ENCODE results near the gene TMEFF1. TPM values are rescaled to one million over a fixed set of nuclear protein-coding genes. Genes with fewer than 3 reads are reported as not detected.

TMEFF1 gene
- total and polyA plus RNA-seq, 4 donors, result 0.01 to 0.77 (median 0.71) TPM; not detected in 1

DNA sequence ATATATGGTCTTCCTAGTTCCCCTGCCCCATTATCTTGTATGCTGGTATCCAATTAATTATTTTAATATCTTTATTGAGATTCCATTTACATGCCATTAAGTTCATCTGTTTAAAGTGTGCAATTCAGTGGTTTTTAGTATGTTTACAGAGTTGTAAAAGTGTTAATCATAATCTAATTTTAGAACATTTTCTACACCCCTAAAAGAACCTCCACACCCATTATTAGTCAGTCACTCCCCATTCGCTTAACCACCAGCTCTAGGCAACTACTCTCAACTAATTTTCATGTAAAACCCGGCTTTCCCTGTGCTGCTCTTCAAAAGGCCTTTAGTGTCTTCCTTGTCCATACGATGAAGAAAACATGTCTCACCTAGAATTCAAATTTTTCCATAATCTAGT, 84.1 kb downstream of the TMEFF1 start:
- no peak overlapping the region for H3K27ac ChIP-seq (ENCODE audit: low read depth in 1 of 2, low read length in 1 of 2)
- no peaks in the 10 kb centered on the region for H3K27me3 ChIP-seq (ENCODE audit: control insufficient read depth in 3 of 3, insufficient read depth in 3 of 3, low read length in 2 of 3)
- 96 to 97% methylated on average over 3 of the region's 3 CpGs for WGBS, 2 donors
- ATAC-seq (ENCODE audit: insufficient read depth, low FRiP score) (no peak), DNase-seq (no peak)
- H3K9me3 ChIP-seq (ENCODE audit: control insufficient read depth in 4 of 4, insufficient read depth in 3 of 4, low read length in 3 of 4), result no peaks in the 10 kb centered on the region
- H3K4me1 ChIP-seq (ENCODE audit: control insufficient read depth in 5 of 5, insufficient read depth in 5 of 5, low read length in 5 of 5), result no peaks in the 10 kb centered on the region
- H3K9ac ChIP-seq (ENCODE audit: insufficient read depth in 1 of 2, low read length in 2 of 2), result no peak overlapping the region
- H3K4me3 ChIP-seq, result no peak overlapping the region
- TF ChIP-seq, protein P1, sequence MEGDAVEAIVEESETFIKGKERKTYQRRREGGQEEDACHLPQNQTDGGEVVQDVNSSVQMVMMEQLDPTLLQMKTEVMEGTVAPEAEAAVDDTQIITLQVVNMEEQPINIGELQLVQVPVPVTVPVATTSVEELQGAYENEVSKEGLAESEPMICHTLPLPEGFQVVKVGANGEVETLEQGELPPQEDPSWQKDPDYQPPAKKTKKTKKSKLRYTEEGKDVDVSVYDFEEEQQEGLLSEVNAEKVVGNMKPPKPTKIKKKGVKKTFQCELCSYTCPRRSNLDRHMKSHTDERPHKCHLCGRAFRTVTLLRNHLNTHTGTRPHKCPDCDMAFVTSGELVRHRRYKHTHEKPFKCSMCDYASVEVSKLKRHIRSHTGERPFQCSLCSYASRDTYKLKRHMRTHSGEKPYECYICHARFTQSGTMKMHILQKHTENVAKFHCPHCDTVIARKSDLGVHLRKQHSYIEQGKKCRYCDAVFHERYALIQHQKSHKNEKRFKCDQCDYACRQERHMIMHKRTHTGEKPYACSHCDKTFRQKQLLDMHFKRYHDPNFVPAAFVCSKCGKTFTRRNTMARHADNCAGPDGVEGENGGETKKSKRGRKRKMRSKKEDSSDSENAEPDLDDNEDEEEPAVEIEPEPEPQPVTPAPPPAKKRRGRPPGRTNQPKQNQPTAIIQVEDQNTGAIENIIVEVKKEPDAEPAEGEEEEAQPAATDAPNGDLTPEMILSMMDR (IDR thresholded peaks at IDR 0.05; ENCODE audit: control extremely low read depth, extremely low read depth), result no peak
- H3K36me3 ChIP-seq (ENCODE audit: control insufficient read depth in 4 of 4, insufficient read depth in 4 of 4, low read length in 4 of 4), result no peaks in the 10 kb centered on the region

DNA sequence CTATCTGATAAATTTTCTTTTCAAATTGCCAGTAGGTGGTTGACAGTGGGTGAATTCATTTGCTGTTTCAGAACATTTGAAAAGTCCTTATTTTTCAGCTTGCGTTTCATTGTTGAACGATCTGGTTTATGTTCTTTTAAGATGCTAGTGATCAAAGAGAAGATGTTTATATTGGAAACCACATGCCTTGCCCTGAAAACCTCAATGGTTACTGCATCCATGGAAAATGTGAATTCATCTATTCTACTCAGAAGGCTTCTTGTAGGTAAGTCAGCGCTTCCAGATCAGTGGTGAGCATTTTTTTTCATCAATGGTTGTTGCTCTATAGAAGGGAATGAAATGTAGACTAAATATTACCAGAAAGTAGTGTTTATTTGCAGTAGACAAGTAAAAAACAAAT, 88.3 kb downstream of the TMEFF1 start:
- DNase-seq, result no peak
- ATAC-seq (ENCODE audit: insufficient read depth, low FRiP score), result no peak
- WGBS, 2 donors, result 85 to 86% methylated on average over 3 of the region's 3 CpGs

DNA sequence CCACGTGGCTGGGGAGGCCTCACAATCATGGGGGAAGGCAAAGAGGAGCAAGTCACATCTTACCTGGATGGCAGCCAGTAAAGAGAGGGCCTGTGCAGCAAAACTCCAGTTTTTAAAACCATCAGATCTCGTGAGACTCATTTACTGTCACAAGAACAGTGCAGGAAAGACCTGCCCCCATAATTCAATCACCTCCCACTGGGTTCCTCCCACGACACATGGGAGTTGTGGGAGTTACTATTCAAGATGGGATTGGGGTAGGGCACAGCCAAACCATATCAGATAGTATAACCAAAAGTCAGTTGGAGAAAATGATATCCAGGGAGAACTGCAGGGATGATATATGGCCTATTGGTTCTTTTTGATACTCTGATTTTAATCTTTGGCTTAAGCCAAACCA, 94.9 kb downstream of the TMEFF1 start:
- no peak for DNase-seq
- H3K36me3 ChIP-seq (ENCODE audit: control insufficient read depth in 4 of 4, insufficient read depth in 4 of 4, low read length in 4 of 4), result peaks cover 0 to 2% (median 0%) of the 10 kb centered on the region in 4 donors
- H3K9ac ChIP-seq (ENCODE audit: insufficient read depth in 1 of 2, low read length in 2 of 2), result no peak overlapping the region
- H3K9me3 ChIP-seq (ENCODE audit: control insufficient read depth in 4 of 4, insufficient read depth in 3 of 4, low read length in 3 of 4), result no peaks in the 10 kb centered on the region
- H3K27me3 ChIP-seq (ENCODE audit: control insufficient read depth in 3 of 3, insufficient read depth in 3 of 3, low read length in 2 of 3), result no peaks in the 10 kb centered on the region
- H3K27ac ChIP-seq (ENCODE audit: low read depth in 1 of 2, low read length in 1 of 2), result no peak overlapping the region
- H3K4me1 ChIP-seq (ENCODE audit: control insufficient read depth in 5 of 5, insufficient read depth in 5 of 5, low read length in 5 of 5), result no peaks in the 10 kb centered on the region
- no peak overlapping the region for H3K4me3 ChIP-seq
- TF ChIP-seq, protein P1 (IDR thresholded peaks at IDR 0.05; ENCODE audit: control extremely low read depth, extremely low read depth), result no peak
- no peak for ATAC-seq (ENCODE audit: insufficient read depth, low FRiP score)
- WGBS, 2 donors, result 82 to 85% methylated on average over 3 of the region's 3 CpGs

More for the DNA sequence above, 88.3 kb downstream of the TMEFF1 start:
- TF ChIP-seq, protein P1 (IDR thresholded peaks at IDR 0.05; ENCODE audit: control extremely low read depth, extremely low read depth), result no peak
- Histone ChIP-seq H3K27ac (ENCODE audit: low read depth in 1 of 2, low read length in 1 of 2) (no peak overlapping the region), H3K27me3 (ENCODE audit: control insufficient read depth in 3 of 3, insufficient read depth in 3 of 3, low read length in 2 of 3) (no peaks in the 10 kb centered on the region), H3K9me3 (ENCODE audit: control insufficient read depth in 4 of 4, insufficient read depth in 3 of 4, low read length in 3 of 4) (no peaks in the 10 kb centered on the region), H3K4me1 (ENCODE audit: control insufficient read depth in 5 of 5, insufficient read depth in 5 of 5, low read length in 5 of 5) (no peaks in the 10 kb centered on the region), H3K4me3 (no peak overlapping the region), H3K9ac (ENCODE audit: insufficient read depth in 1 of 2, low read length in 2 of 2) (no peak overlapping the region), H3K36me3 (ENCODE audit: control insufficient read depth in 4 of 4, insufficient read depth in 4 of 4, low read length in 4 of 4) (no peaks in the 10 kb centered on the region)

DNA sequence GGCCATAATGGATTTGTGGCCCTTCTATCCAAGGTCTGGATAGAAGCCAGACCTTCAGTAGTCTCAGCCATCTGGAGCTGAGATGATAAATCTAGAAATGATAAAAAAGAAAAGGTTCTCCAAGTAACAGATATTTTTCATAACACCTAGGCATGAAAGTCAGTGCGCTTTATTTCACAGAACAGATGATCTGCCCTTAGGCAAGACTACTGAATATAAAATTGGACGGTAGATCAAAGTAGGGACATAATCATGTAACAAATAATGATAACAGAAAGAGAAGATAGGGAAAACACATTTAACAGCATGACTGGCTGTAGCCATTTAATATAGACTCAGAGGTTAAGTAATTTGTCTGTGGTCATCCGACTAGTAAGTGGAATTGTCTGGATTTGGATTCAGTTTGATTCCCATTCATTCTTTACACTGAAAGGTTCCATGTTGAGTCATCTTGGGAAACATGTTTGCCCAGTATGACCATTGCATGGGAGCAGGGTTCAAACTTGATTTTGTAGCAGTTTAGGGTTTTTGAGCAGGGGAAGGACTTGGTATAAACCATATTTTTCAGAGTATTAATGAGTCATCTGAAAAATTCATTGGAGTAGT, 100.8 kb downstream of the TMEFF1 start:
- no peak for ATAC-seq (ENCODE audit: insufficient read depth, low FRiP score)
- 92 to 93% methylated on average over 3 of the region's 3 CpGs for WGBS, 2 donors
- Histone ChIP-seq H3K4me1 (ENCODE audit: control insufficient read depth in 5 of 5, insufficient read depth in 5 of 5, low read length in 5 of 5) (peaks cover 0 to 3% (median 0%) of the 10 kb centered on the region in 5 donors), H3K4me3 (no peak overlapping the region), H3K27ac (ENCODE audit: low read depth in 1 of 2, low read length in 1 of 2) (no peak overlapping the region), H3K36me3 (ENCODE audit: control insufficient read depth in 4 of 4, insufficient read depth in 4 of 4, low read length in 4 of 4) (peaks cover 0 to 2% (median 0%) of the 10 kb centered on the region in 4 donors), H3K27me3 (ENCODE audit: control insufficient read depth in 3 of 3, insufficient read depth in 3 of 3, low read length in 2 of 3) (no peaks in the 10 kb centered on the region), H3K9ac (ENCODE audit: insufficient read depth in 1 of 2, low read length in 2 of 2) (no peak overlapping the region), H3K9me3 (ENCODE audit: control insufficient read depth in 4 of 4, insufficient read depth in 3 of 4, low read length in 3 of 4) (no peaks in the 10 kb centered on the region)
- DNase-seq, result no peak
- TF ChIP-seq, protein P1 (IDR thresholded peaks at IDR 0.05; ENCODE audit: control extremely low read depth, extremely low read depth), result no peak
